ENCODE data around the gene MYO1H.
A peak's percentile ranks its signal among the peaks of the same experiment; 100 is the strongest.

MYO1H gene

DNA sequence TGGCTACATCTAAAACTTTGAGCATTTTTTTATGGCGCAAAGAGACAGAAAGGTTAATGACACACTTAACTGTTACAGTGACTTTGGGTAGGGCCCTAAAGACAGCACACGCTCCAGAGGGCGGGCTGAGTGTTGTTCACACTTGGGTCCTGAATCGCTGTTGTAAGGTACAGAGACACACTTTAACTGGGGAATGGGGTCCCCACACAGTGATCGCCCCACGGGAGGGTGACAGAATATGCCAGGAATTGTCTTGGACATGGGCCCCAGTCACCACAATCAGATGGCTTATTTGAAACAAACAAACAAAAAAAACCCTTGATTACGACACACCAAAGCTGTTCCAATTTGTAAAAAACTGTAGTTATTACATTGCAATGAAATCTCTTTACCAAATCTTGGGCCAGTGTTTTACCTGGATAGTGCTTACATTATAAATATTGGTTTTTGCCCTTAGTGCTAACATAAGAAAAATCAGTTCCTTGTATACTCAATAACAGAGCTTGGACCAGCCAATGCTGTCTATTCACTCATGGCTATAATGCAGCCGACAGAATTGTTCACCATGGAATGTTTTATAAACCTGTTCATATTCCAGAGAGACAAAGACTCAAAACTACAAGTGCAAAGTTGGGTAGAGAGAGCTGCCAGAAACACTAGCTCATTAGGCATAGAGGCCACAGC lies 101.1 kb downstream of the MYO1H start:
- DNase-seq = no peak

GRCh38 chr12:109449845-109450532 lies 102.3 kb downstream of the MYO1H start:
- no peak for DNase-seq

DNA sequence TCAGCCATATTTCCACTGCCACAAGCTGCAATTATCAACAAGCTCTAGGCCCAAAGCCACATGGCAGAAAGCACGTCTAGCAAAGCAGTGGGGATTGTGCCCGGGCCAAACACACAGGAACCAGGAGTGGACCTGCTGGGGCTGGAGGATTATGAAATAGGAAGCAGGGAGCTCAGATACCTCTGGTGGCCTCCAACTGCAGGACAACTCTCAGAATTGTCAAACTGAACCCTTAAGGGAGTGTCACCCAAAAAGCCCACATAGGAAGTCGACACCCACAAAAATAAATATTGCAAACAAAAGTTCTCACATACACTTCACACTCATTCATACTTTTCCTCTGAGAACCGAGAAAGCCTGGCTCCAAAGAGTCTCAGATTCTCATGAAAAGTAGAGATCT lies 103.3 kb downstream of the MYO1H start:
- DNase-seq = no peak

GRCh38 chr12:109451400-109451799 lies 103.7 kb downstream of the MYO1H start:
- DNase-seq = no peak

DNA sequence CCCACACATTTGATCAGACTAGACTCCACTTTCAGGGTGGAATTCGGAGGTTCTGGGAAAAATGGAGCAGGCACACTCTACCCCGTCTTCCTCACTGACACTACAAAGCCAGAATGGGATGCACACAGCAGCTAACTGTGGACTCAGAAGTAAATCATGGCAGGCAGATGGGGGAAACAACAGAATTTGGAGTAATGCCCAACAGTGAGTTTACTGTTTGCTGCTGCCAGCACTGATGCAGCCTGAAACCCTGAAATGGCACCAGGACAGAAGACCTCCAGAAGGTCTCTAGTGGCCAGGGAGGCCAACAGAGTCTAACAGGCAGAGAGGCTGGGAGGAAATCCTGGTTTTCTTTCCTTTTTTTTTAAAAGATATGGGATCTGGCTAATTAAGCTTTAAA lies 104.8 kb downstream of the MYO1H start:
- peak; percentile 50 for DNase-seq

- DNase-seq = no peak
Measured at GRCh38 chr12:109455706-109456105, 108.0 kb downstream of the MYO1H start.

DNA sequence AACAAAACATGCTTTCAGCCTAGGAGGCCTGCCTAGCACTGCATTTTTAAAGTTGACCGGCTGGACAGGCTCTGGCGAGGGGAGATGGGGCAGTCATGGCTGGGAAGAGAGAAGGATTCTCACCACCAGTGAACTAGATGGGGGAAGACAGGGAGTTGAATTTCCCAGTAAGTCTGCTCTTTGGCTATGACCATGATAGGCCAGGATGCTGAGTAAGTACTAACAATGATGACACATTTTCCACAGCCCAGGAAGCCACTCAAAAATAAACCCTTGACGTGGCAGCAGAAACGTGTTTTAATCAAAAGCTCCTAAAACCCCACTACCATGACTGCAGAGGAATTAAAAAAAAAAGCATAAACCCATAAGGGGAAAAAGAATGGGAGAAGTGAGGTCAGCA lies 110.4 kb downstream of the MYO1H start:
- no peak for DNase-seq

- no peak for DNase-seq
Measured at GRCh38 chr12:109458771-109459208, 111.1 kb downstream of the MYO1H start.

DNA sequence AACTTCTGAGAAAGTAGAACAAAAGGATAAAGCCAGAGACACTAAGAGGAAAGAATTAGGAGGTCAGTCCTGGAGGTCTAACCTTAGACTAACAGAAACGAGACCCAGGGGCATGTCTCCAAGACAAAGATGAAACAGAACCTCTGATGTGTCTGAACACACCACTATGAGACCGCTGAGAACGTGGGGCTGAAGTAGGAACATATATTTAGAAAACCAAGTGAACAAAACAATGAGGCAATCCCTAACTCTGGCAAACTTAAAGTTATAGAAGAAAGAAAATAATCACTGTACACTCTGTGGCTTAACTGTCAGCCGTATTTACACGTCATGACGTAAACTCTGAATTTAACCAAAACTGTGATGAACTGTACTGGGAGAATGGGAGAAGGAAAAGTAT lies 111.5 kb downstream of the MYO1H start:
- no peak for DNase-seq

- no peak for DNase-seq
Measured at GRCh38 chr12:109460538-109460937, 112.8 kb downstream of the MYO1H start.

DNA sequence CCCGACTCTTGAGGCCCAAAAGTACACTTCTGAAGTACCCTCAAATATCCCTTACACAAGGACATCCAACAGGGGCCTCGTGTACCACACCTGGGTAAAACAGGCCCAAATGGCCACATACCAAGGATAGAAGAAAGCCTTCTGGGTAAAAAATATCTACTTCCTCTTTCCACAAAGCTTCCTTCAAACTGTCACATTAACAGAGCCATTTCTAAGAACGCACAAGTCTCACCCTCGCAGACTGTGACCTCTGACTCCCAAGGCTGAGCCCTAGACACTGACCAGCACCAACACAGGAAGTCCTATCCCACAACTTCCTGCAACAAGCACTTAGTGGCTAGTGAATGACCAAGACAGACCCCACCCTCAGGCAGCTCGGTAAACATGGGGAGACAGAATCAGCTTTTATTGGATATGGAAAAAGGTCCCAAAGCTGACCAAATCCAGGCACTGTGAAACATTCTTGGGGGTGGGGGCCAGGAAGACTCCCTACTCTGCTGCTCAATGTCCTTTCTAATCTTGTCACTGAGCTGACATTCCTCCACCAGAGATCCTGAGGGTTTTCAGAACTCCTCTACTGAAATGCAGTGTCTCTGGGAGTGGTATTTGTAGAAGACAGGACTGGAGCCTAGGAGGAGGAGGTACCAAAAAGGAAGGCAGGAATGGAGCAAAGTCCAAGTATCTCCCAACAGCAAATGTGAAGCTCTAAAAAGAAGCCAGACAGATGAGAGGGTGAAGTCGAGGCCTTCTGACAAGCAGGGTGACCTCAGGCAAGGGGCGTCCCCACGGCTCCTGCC lies 113.5 kb downstream of the MYO1H start:
- DNase-seq = no peak

- DNase-seq = no peak
Measured at GRCh38 chr12:109461846-109462756, 114.4 kb downstream of the MYO1H start.

DNA sequence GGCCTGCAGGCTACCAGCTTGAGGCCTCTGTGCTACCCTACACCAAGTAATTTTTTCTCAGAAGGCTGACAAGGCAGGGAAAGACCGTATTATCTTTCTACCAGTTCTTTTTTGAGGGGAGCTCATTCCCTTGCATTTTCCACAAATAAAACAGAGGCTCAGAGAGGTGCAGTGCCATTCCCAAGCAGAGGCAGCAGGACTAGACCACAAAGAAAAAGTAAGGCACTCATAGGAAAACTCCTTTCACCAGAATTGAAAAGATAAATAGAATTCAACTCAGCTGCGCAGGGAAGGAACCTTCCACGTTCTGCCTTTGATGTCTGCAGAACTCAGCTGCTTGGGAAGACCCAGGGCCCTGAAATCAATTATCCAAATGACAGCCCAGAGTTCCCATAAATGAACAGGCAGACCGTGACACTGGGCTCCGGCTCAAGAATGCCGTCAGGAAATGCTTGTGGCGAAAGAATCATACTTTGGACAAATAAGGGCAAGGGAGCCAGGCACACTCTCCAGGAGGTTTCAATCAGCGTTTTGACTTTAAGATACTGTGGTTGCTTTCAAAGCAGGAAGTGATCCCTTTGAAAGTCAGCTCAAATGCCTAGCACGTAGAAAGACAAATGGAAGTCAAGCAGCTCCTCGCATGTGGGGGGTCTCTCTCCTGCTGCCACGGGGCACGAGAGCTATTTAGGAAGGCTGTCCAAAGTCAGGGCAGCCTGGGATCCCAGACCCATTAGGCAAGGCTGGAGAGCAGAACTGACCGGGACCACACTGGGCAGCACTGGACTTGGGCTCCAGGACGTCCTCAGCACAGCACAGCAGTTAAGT lies 115.4 kb downstream of the MYO1H start:
- no peak for DNase-seq

GRCh38 chr12:109463756-109464155 lies 116.1 kb downstream of the MYO1H start:
- DNase-seq = no peak

GRCh38 chr12:109464642-109465351 lies 117.1 kb downstream of the MYO1H start:
- DNase-seq = no peak

- no peak for DNase-seq
Measured at GRCh38 chr12:109466305-109466704, 118.6 kb downstream of the MYO1H start.

- no peak for DNase-seq
Measured at GRCh38 chr12:109466821-109467220, 119.1 kb downstream of the MYO1H start.

GRCh38 chr12:109467978-109468676 lies 120.4 kb downstream of the MYO1H start:
- DNase-seq = no peak

GRCh38 chr12:109469517-109469916 lies 121.8 kb downstream of the MYO1H start:
- no peak for DNase-seq

- no peak for DNase-seq
Measured at GRCh38 chr12:109473006-109473405, 125.3 kb downstream of the MYO1H start.
